Esophagus muscularis mucosa (tissue), 4 donors: Measurements from ENCODE around the gene TMEM170A.

Experiments used
- CTCF ChIP-seq, 3 experiments: fragments of 200-600 bp in 2 of 3; fragments of 450-650 bp in 1 of 3; sonication (generic) in 2 of 3; IDR thresholded peaks; one replicate each; pipeline ENCODE4 v1.5.1; 2017 to 2019; ENCODE audit warnings: antibody characterized with exemption in 3 of 3, mild to moderate bottlenecking in 2 of 3, moderate library complexity in 1 of 3
- EP300 ChIP-seq: sonication (generic); formaldehyde crosslinking; IDR thresholded peaks from one replicate; pipeline ENCODE4 v1.6.1; 2017; ENCODE audit warnings: antibody characterized with exemption
- POLR2A ChIP-seq: fragments of 450-650 bp; IDR thresholded peaks from one replicate; pipeline ENCODE4 v1.6.1; 2017; ENCODE audit warnings: antibody characterized with exemption, moderate library complexity, mild to moderate bottlenecking, low read depth
- POLR2AphosphoS5 ChIP-seq, 2 donors: sonication (generic); formaldehyde crosslinking; IDR thresholded peaks; one replicate each; pipeline ENCODE4 v1.6.1; 2017; ENCODE audit warnings: antibody characterized with exemption in 2 of 2

GRCh38 chr16:75423723-75424104 lies 40.8 kb downstream of the TMEM170A start:
- TF ChIP-seq CTCF (IDR thresholded peaks at IDR 0.05): no peak
- no peak for TF ChIP-seq POLR2AphosphoS5 (IDR thresholded peaks at IDR 0.05)
- TF ChIP-seq POLR2A: no peak
- TF ChIP-seq EP300: no peak
